ENCODE results near the gene TBCE. TPM values are rescaled to one million over a fixed set of nuclear protein-coding genes. Genes with fewer than 3 reads are reported as not detected.

The TBCE gene
- polyA plus RNA-seq, 3 donors: 15.4 to 19.4 (median 17.6) TPM

GRCh38 chr1:235441159-235441685, 74.0 kb downstream of the TBCE start:
- peaks cover 74 to 87% of the 10 kb centered on the region in 2 donors for H3K36me3 ChIP-seq (replicated peaks in 1 of 2; ENCODE audit: control insufficient read depth in 1 of 2, insufficient read depth in 2 of 2, low read length in 2 of 2)
- no peaks in the 10 kb centered on the region for H3K4me1 ChIP-seq (ENCODE audit: control insufficient read depth in 1 of 2, insufficient read depth in 2 of 2, low read length in 2 of 2)
- no peaks in the 10 kb centered on the region for H3K9me3 ChIP-seq (replicated peaks in 1 of 2; ENCODE audit: control insufficient read depth in 1 of 2, insufficient read depth in 1 of 2, low read length in 2 of 2)
- peaks cover 71 to 96% of the 10 kb centered on the region in 2 donors for H3K36me3 Mint-ChIP-seq
- intact Hi-C loops (cut with micrococcal nuclease): no loop called here
- H3K27ac Mint-ChIP-seq: peak overlapping the region in 2 of 7 donors; percentile 21 to 43
- no peak for DNase-seq
- no peak overlapping the region for H3K9ac ChIP-seq (ENCODE audit: insufficient read depth, low read length, poor library complexity, severe bottlenecking)
- H3K4me2 ChIP-seq (replicated peaks; ENCODE audit: extremely low read depth, low read length, poor library complexity, severe bottlenecking): no peak overlapping the region
- WGBS (ENCODE audit: insufficient coverage): 100% methylated on average over 3 of the region's 6 CpGs
- H3K27ac ChIP-seq (ENCODE audit: low read depth in 1 of 2, low read length in 2 of 2): no peak overlapping the region
- H2AFZ ChIP-seq (ENCODE audit: insufficient read depth, low read depth, low read length, poor library complexity, severe bottlenecking): no peak overlapping the region
- peaks cover 0 to 3% (median 0%) of the 10 kb centered on the region in 7 donors for H3K9me3 Mint-ChIP-seq
- no peak overlapping the region for H3K4me3 ChIP-seq (replicated peaks in 1 of 3; ENCODE audit: low read depth in 2 of 3, low read length in 3 of 3)
- H3K79me2 ChIP-seq (ENCODE audit: insufficient read depth, low read length): no peaks in the 10 kb centered on the region
- H4K20me1 ChIP-seq (ENCODE audit: insufficient read depth, low read length): no peaks in the 10 kb centered on the region
- no peaks in the 10 kb centered on the region for H3K27me3 ChIP-seq (ENCODE audit: control insufficient read depth in 2 of 2, insufficient read depth in 2 of 2, low read length in 2 of 2)
- TF ChIP-seq CTCF (IDR thresholded peaks at IDR 0.05): no peak
- H3K4me1 Mint-ChIP-seq: peaks cover 6% of the 10 kb centered on the region
- H3K4me3 Mint-ChIP-seq: no peak overlapping the region
- H3K27me3 Mint-ChIP-seq (ENCODE audit: low read depth in 3 of 3): peaks cover 0 to 1% (median 0%) of the 10 kb centered on the region in 3 donors

GRCh38 chr1:235442788-235443429, 75.7 kb downstream of the TBCE start:
- H3K79me2 ChIP-seq (ENCODE audit: insufficient read depth, low read length): no peaks in the 10 kb centered on the region
- WGBS (ENCODE audit: insufficient coverage): 71% methylated on average over 7 of the region's 9 CpGs
- H3K27me3 Mint-ChIP-seq (ENCODE audit: low read depth in 3 of 3): peaks cover 0 to 1% (median 0%) of the 10 kb centered on the region in 3 donors
- peaks cover 0 to 3% (median 0%) of the 10 kb centered on the region in 7 donors for H3K9me3 Mint-ChIP-seq
- no peaks in the 10 kb centered on the region for H3K9me3 ChIP-seq (replicated peaks in 1 of 2; ENCODE audit: control insufficient read depth in 1 of 2, insufficient read depth in 1 of 2, low read length in 2 of 2)
- no peaks in the 10 kb centered on the region for H4K20me1 ChIP-seq (ENCODE audit: insufficient read depth, low read length)
- no peak for DNase-seq
- peak overlapping the region in 3 of 7 donors; percentile 6 to 36 (median 19) for H3K27ac Mint-ChIP-seq
- TF ChIP-seq CTCF (IDR thresholded peaks at IDR 0.05): no peak
- H3K4me1 ChIP-seq (ENCODE audit: control insufficient read depth in 1 of 2, insufficient read depth in 2 of 2, low read length in 2 of 2): no peaks in the 10 kb centered on the region
- H3K27me3 ChIP-seq (ENCODE audit: control insufficient read depth in 2 of 2, insufficient read depth in 2 of 2, low read length in 2 of 2): no peaks in the 10 kb centered on the region
- peaks cover 69 to 87% of the 10 kb centered on the region in 2 donors for H3K36me3 ChIP-seq (replicated peaks in 1 of 2; ENCODE audit: control insufficient read depth in 1 of 2, insufficient read depth in 2 of 2, low read length in 2 of 2)
- no peak overlapping the region for H3K9ac ChIP-seq (ENCODE audit: insufficient read depth, low read length, poor library complexity, severe bottlenecking)
- no peak overlapping the region for H3K4me2 ChIP-seq (replicated peaks; ENCODE audit: extremely low read depth, low read length, poor library complexity, severe bottlenecking)
- no peak overlapping the region for H3K4me3 ChIP-seq (replicated peaks in 1 of 3; ENCODE audit: low read depth in 2 of 3, low read length in 3 of 3)
- no peak overlapping the region for H3K4me3 Mint-ChIP-seq
- H3K36me3 Mint-ChIP-seq: peaks cover 71 to 96% of the 10 kb centered on the region in 2 donors
- peak overlapping the region in 1 of 2 donors; percentile 45 for H3K27ac ChIP-seq (ENCODE audit: low read depth in 1 of 2, low read length in 2 of 2)
- H3K4me1 Mint-ChIP-seq: peaks cover 6% of the 10 kb centered on the region
- H2AFZ ChIP-seq (ENCODE audit: insufficient read depth, low read depth, low read length, poor library complexity, severe bottlenecking): no peak overlapping the region
- intact Hi-C loops (cut with micrococcal nuclease): no loop called here

Data from CD14-positive monocyte (primary cell).